Inferior parietal cortex (tissue), 1 donor: ENCODE results near the gene OR2V2.

Experiments
- DNase-seq: peaks from one replicate; pipeline ENCODE4 v3.0.0-alpha.2; 2016; ENCODE audit errors: extremely low spot score

The OR2V2 gene

GRCh38 chr5:181142054-181142453 lies 5.3 kb upstream of the OR2V2 start:
- DNase-seq = no peak

- no peak for DNase-seq
These were observed 2.3 kb upstream of the OR2V2 start for GRCh38 chr5:181145133-181145532.

GRCh38 chr5:181149355-181149754 lies 2.0 kb downstream of the OR2V2 start:
- DNase-seq = no peak

- DNase-seq = no peak
These were observed 2.7 kb downstream of the OR2V2 start for GRCh38 chr5:181149806-181150733.

- no peak for DNase-seq
These were observed 3.8 kb downstream of the OR2V2 start for GRCh38 chr5:181151146-181151545.

- no peak for DNase-seq
These were observed 5.0 kb downstream of the OR2V2 start for GRCh38 chr5:181152406-181152805.

GRCh38 chr5:181153814-181154213 lies 6.4 kb downstream of the OR2V2 start:
- DNase-seq = no peak

GRCh38 chr5:181156758-181157157 lies 9.4 kb downstream of the OR2V2 start:
- DNase-seq = no peak

GRCh38 chr5:181158869-181159268 lies 11.5 kb downstream of the OR2V2 start:
- no peak for DNase-seq

GRCh38 chr5:181159286-181160151 lies 12.1 kb downstream of the OR2V2 start:
- peak; percentile 93 for DNase-seq

GRCh38 chr5:181160152-181160754 lies 12.9 kb downstream of the OR2V2 start:
- DNase-seq = peak; percentile 51

GRCh38 chr5:181160755-181161533 lies 13.6 kb downstream of the OR2V2 start:
- peak; percentile 63 for DNase-seq

- DNase-seq = no peak
These were observed 14.3 kb downstream of the OR2V2 start for GRCh38 chr5:181161534-181162175.

GRCh38 chr5:181163487-181164075 lies 16.2 kb downstream of the OR2V2 start:
- DNase-seq = no peak

- DNase-seq = no peak
These were observed 16.9 kb downstream of the OR2V2 start for GRCh38 chr5:181164076-181164952.

- no peak for DNase-seq
These were observed 19.7 kb downstream of the OR2V2 start for GRCh38 chr5:181166812-181167733.

GRCh38 chr5:181167814-181168488 lies 20.6 kb downstream of the OR2V2 start:
- no peak for DNase-seq

GRCh38 chr5:181168595-181169118 lies 21.3 kb downstream of the OR2V2 start:
- DNase-seq = no peak
